ENCODE data around the gene ATP2B2. TPM values are rescaled to one million over a fixed set of nuclear protein-coding genes. Genes with fewer than 3 reads are reported as not detected.

The ATP2B2 gene
- polyA plus RNA-seq, 3 donors: not detected

GRCh38 chr3:10524270-10524669 lies 18.9 kb upstream of the ATP2B2 start:
- no peaks in the 10 kb centered on the region for H3K4me1 Mint-ChIP-seq
- DNase-seq: no peak
- H3K27ac Mint-ChIP-seq: no peak overlapping the region
- Histone ChIP-seq H2AFZ (ENCODE audit: insufficient read depth, low read depth, low read length, poor library complexity, severe bottlenecking) (no peak overlapping the region), H3K9ac (ENCODE audit: insufficient read depth, low read length, poor library complexity, severe bottlenecking) (no peak overlapping the region), H3K4me3 (replicated peaks in 1 of 3; ENCODE audit: low read depth in 2 of 3, low read length in 3 of 3) (no peak overlapping the region), H4K20me1 (ENCODE audit: insufficient read depth, low read length) (no peaks in the 10 kb centered on the region), H3K4me2 (replicated peaks; ENCODE audit: extremely low read depth, low read length, poor library complexity, severe bottlenecking) (no peak overlapping the region), H3K79me2 (ENCODE audit: insufficient read depth, low read length) (no peaks in the 10 kb centered on the region), H3K9me3 (replicated peaks in 1 of 2; ENCODE audit: control insufficient read depth in 1 of 2, insufficient read depth in 1 of 2, low read length in 2 of 2) (no peaks in the 10 kb centered on the region), H3K36me3 (replicated peaks in 1 of 2; ENCODE audit: control insufficient read depth in 1 of 2, insufficient read depth in 2 of 2, low read length in 2 of 2) (no peaks in the 10 kb centered on the region), H3K4me1 (ENCODE audit: control insufficient read depth in 1 of 2, insufficient read depth in 2 of 2, low read length in 2 of 2) (no peaks in the 10 kb centered on the region), H3K27ac (ENCODE audit: low read depth in 1 of 2, low read length in 2 of 2) (no peak overlapping the region), H3K27me3 (ENCODE audit: control insufficient read depth in 2 of 2, insufficient read depth in 2 of 2, low read length in 2 of 2) (peaks cover 4 to 8% of the 10 kb centered on the region in 2 donors)
- intact Hi-C loops (cut with micrococcal nuclease): no loop called here
- H3K36me3 Mint-ChIP-seq: no peaks in the 10 kb centered on the region
- no peak for TF ChIP-seq CTCF (IDR thresholded peaks at IDR 0.05)
- H3K27me3 Mint-ChIP-seq (ENCODE audit: low read depth in 3 of 3): peaks cover 3 to 17% (median 15%) of the 10 kb centered on the region in 3 donors
- peaks cover 0 to 3% (median 0%) of the 10 kb centered on the region in 7 donors for H3K9me3 Mint-ChIP-seq
- no peak overlapping the region for H3K4me3 Mint-ChIP-seq
- 78% methylated on average over 7 of the region's 7 CpGs for WGBS (ENCODE audit: insufficient coverage)

GRCh38 chr3:10523561-10523960 lies 18.2 kb upstream of the ATP2B2 start:
- H4K20me1 ChIP-seq (ENCODE audit: insufficient read depth, low read length): no peaks in the 10 kb centered on the region
- peaks cover 4 to 8% of the 10 kb centered on the region in 2 donors for H3K27me3 ChIP-seq (ENCODE audit: control insufficient read depth in 2 of 2, insufficient read depth in 2 of 2, low read length in 2 of 2)
- Mint-ChIP-seq H3K36me3 (no peaks in the 10 kb centered on the region), H3K9me3 (peaks cover 0 to 3% (median 0%) of the 10 kb centered on the region in 7 donors), H3K4me1 (no peaks in the 10 kb centered on the region), H3K27me3 (ENCODE audit: low read depth in 3 of 3) (peaks cover 3 to 17% (median 15%) of the 10 kb centered on the region in 3 donors), H3K27ac (no peak overlapping the region), H3K4me3 (peak overlapping the region in 1 of 2 donors; percentile 14)
- H3K4me3 ChIP-seq (replicated peaks in 1 of 3; ENCODE audit: low read depth in 2 of 3, low read length in 3 of 3): no peak overlapping the region
- H3K9me3 ChIP-seq (replicated peaks in 1 of 2; ENCODE audit: control insufficient read depth in 1 of 2, insufficient read depth in 1 of 2, low read length in 2 of 2): no peaks in the 10 kb centered on the region
- H3K79me2 ChIP-seq (ENCODE audit: insufficient read depth, low read length): no peaks in the 10 kb centered on the region
- no peaks in the 10 kb centered on the region for H3K36me3 ChIP-seq (replicated peaks in 1 of 2; ENCODE audit: control insufficient read depth in 1 of 2, insufficient read depth in 2 of 2, low read length in 2 of 2)
- TF ChIP-seq CTCF (IDR thresholded peaks at IDR 0.05): no peak
- H2AFZ ChIP-seq (ENCODE audit: insufficient read depth, low read depth, low read length, poor library complexity, severe bottlenecking): no peak overlapping the region
- intact Hi-C loops (cut with micrococcal nuclease): no loop called here
- no CpG with 5 or more reads among the region's 5 CpGs for WGBS (ENCODE audit: insufficient coverage)
- no peaks in the 10 kb centered on the region for H3K4me1 ChIP-seq (ENCODE audit: control insufficient read depth in 1 of 2, insufficient read depth in 2 of 2, low read length in 2 of 2)
- DNase-seq: no peak
- no peak overlapping the region for H3K9ac ChIP-seq (ENCODE audit: insufficient read depth, low read length, poor library complexity, severe bottlenecking)
- H3K4me2 ChIP-seq (replicated peaks; ENCODE audit: extremely low read depth, low read length, poor library complexity, severe bottlenecking): no peak overlapping the region
- H3K27ac ChIP-seq (ENCODE audit: low read depth in 1 of 2, low read length in 2 of 2): no peak overlapping the region
